Stimulated activated naive CD4-positive, alpha-beta T cell treated with Interleukin-2 at 50 U/mL for 16 hours (primary cell): ENCODE data around the gene EPHA6.

ENCODE experiments used
- DNase-seq: peaks from one replicate; lab custom pipeline; 2025; lab: John Stamatoyannopoulos, UW

Gene EPHA6

DNA sequence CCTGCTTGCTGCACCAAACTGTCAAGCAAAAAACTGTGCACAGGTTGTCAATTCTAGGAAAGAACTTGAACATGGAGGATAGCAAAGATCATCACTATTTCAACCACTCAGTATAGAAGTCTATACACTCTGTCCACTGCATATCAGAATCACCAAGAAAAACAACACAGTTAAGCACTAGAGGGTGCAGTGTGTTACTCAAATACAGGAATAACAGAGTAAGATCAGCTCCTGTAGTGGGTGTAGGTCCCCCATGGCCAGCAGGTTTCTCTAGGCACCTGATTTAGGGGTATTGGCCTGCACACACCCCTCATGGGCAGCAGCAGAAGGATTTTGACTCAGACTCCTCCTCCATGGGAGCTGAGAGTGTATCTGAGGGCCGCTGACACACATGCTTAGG is 464.1 kb downstream of the EPHA6 start:
- no peak for DNase-seq

DNA sequence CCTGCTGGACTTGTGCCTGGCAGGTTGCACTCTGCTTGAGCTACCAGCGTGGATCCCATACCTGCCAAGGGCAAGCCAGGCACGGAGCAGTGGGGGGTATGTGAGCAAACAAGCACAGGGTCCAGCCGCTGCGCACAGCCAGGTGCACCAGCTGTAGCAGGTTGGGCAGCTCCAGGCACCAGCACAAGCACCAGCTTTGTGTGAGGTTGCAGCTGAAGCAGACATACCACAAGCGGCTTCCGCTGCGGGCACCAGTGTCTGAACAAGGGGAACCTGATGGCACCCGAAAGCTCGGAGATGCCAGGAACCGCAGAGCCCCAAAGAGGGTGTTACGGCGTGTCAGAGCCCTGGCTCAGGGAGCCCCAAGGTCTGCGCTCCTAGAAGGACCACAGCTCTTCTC is 477.5 kb downstream of the EPHA6 start:
- DNase-seq, result no peak

DNA sequence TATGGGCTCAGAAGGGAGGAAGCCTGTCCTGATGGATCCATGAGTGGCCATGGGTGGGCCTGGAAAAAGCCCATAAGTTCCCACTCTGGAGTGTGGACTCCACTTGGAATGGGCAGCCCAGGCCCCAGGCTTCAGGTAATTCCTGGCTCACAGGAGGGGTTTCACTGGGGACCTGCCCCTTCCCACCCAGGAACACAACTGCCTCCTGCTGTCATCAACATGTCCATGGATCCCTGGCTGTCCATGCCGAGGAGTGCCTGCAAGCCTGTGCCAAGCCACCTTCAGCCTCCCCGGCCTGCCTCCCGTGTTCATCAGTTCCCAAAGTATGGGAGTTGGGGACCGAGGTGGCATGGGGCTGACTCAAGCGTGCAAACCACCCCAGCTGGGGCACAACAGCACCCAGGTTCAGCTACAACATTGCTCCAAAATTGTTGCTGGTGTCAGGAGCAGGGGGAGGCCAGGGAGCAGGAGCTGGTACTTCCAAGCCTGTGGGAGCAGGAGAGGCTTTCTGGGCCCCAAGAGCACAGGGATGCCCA is 479.3 kb downstream of the EPHA6 start:
- DNase-seq, result no peak

DNA sequence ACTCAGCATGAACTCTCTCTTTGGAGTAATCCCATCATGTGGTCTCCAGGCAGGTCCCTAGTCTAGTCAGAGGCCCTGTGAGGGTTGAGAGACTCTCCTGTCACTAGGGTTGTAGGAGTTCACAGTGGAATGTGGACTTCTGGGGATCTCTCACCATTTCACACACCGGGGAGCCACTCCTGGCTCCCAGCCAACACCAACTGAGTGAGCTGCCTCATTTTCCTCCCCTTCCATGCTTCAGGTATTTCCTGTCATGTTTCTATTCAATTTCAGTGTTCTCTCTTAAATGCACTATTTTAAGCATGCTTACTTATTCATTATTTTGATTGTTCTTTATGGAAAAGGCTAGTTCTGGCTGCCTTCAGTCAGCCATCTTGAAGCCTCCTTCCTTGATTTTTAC is 482.6 kb downstream of the EPHA6 start:
- no peak for DNase-seq

DNA sequence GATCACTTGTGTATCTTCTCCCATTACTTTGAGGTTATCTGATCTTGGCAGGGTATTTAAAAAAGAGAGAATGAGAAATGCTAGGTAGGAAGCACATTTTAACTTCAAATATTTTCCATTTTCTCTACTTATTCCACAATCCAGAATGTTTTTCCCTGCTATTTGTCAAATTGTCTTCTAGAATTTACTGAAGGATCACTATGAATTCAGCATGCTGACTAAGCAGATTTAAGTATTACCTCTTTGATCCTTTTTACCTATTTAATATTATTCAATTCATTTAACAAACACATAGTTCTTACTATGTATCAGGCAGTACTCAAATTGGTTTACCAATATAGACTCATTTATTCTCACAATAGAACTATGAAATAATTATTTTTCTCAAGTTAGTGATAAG is 486.7 kb downstream of the EPHA6 start:
- DNase-seq, result no peak

DNA sequence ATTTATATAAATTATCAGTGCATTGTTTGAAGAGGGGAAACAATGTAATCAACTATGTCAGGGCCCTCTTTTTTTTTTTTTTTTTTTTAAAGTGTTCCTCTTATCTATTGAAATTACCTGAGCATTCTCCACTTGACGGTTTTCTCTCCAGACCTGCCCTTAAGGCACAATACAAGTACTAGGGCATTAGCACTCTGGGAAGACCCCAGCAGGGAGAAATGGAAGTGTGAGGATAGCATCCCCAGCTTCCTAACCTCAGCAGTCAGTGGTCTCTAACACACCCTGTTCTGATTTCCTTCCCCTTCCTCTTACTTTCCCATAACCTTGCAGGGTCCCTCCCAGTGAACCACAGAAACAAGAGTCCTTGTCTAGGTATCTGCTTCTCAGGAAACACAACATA is 491.8 kb downstream of the EPHA6 start:
- no peak for DNase-seq

DNA sequence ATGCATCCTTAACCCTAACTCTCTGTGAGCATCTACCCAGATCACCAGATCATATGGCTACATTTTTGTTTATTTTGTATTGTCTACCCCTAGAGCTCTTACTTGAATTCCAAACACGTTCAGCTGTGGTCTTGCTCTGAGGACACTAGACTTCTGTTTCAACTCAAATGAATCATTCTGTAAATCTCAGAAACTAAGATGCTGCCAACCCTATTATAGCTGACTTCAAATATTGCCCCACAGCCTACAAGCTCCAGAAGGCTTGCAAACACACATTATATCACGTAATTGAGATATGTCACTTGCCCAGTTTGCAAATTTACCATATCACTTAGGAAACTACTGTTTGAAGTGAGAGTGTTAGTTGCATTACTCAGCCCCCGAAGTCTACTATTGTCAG is 524.0 kb downstream of the EPHA6 start:
- no peak for DNase-seq

DNA sequence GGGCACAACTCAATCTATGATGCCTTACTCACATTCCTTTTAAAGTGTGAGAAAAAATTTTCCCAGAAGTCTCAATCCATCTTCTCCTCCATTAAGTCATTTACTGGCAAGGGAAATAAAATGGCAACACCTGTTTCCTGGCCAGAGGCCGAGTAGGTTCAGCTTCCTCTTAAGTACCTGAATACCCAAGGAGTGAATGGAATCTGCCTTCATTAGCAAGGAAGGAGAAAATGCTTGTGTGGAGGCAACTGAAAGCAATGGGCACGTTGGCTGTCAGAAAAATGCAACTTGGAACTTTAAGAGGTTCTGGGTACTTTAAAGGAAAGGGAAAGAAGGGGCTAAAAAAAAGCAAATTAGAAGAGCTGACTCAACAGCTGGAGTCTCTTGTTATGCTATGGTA is 526.5 kb downstream of the EPHA6 start:
- no peak for DNase-seq

DNA sequence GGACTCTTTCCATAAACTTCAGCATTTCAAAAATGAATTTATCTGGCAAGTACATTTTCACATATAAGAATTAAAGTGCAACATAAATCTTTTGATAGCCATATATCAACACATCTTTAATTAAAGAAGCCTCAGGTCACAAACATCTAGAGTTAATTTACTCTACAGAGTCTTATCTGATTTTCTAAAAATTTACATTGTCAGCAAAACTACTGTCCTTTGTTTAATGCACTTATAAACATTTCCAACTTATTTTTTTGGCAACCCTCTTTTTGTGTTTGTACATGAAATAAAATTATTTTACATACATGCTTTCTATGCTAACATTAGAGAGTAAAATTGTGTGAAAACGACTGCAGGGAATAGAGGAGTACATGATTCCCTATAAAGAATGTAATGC is 533.4 kb downstream of the EPHA6 start:
- DNase-seq, result no peak

DNA sequence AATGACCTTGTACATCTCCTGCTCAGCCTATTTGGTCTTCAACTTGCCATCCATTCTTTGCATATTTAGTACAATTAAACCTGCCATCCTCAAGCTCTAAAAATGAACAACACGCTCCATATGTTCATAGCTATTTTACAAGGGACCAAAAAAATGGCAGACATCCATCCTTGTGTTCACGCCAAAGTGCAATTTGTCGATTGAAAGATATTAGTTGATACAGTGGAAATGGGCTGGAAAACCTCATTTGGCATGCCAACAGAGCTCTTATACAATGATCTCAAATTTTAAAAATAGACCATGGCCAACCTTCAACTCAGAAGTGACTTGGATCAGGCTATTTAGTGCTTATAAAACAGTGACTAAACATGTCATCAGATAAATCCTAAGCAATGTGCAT is 536.6 kb downstream of the EPHA6 start:
- DNase-seq, result no peak

DNA sequence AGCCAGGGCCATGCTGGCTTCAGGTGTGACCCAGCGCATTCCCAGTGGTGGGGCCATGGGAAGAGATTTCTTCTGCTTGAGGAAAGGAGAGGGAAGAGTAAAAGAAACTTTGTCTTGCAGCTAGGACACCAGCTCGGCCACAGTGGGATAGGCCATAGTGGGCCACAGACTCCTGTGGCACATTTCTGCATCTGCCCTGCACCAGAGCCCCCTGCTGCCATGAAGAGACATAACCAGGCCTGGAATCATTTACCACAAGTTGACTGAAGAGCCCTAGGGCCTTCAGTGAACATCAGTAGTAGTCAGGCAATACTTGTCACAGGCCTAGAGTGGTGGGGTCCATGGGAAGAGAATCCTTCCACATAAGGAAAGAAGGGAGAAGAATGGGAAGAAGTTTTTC is 538.8 kb downstream of the EPHA6 start:
- DNase-seq, result no peak

DNA sequence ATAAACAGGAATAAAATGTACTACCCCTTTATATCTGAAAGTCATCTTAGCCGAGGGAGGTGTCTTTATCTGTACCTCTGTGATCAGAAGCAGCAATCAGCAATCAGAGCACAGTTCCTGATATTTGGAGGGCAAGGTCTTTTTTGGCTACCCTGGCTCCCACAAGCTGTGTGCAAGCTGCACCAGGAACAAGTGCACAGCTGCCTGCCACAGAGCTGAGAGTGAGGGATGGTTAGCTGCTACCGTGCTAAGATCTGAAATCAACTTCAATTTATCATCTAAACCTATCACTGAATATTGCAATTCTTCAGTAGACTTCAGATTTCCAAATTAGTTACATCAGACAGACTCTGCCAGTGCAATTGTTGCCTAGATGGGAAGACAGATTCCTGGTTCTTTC is 545.6 kb downstream of the EPHA6 start:
- DNase-seq, result no peak

DNA sequence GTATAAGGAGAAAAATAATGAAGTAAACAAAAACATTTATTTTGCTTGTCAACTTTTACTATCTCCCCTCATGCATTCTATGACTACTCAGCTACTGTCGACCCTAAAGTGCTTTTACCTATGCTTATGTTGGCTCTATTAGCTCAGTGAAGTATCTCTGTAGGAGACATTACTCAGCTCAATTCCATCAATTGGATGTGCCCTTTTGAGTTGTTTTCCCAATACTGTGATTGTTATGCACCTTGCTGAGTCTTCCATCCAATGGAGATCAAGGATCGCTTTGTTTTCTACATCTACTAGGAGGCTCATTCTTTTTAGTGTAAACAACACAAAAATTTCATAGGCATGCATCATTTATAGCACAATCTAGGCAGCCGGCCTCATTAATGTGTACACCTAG is 546.4 kb downstream of the EPHA6 start:
- no peak for DNase-seq

DNA sequence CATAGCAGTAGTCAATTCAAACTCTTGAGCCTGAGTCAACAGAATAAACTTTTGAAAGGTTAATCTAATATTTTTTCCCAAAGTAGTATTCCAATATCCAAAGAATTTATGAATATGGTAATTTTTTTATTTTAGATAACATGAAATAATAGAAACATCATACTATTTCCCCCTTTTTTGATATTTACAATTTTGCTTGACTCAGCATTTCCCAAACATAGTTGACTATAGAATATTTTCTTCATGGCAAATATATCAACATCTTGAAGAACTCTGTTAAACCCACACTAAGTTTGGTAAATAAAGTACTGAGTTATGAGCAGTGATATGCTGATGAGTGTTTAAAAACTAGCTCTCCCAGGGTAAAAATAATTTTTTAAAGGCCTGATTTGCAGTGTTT is 570.2 kb downstream of the EPHA6 start:
- DNase-seq, result no peak

DNA sequence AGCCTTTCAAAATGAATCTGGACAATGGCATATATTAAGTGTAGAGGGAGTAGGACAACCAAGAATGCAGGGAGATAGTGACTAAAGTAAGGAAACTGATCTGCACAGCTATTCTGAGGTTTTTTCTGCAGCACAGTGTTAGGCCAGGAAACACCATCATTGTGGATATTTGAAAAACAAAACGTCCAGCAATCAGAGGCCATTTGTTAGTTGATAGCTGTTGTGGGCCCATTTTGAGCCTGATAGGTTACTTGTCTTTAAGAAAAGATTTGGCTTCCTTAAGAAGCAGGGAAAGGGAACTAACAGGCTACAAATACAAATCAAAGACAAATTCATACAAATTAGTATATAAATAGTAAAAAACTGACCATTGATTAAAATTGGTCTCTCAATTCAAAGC is 574.4 kb downstream of the EPHA6 start:
- no peak for DNase-seq

DNA sequence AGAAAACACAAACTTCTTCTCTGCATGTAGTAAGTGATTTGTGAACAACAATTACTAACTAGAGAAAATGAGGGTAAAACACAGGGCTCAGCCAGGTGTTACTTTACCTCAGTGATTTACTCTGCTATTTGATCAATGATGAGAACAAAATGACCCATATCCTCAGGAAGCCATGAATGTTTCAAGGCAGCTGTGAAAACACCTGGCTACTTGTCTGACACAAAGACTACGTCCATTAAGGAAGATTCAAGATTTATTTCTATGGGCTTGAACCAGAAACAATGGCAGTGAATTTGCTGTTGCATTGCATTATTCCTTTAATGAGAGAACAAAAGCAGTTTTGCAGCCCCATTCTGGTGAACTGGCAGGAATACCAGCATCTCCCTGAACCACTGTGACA is 575.5 kb downstream of the EPHA6 start:
- no peak for DNase-seq

DNA sequence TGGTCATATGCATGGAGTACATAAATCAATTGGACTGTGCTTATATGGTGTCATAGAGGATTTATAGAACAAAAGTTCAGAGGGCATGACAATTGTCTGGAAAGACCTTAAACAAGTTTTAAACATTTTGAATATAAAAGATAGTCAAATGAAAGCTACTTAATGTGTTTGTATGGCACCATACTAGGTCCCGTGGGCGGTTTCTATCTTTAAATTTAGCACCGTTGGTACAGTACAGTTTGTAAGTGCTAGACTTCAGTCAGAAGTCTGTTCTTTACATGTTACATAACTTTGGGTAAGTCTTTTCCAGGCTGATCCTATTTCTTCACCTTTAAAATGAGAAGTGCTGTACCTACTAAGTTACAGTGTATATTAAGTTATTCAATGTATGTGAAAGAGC is 576.8 kb downstream of the EPHA6 start:
- DNase-seq, result no peak

DNA sequence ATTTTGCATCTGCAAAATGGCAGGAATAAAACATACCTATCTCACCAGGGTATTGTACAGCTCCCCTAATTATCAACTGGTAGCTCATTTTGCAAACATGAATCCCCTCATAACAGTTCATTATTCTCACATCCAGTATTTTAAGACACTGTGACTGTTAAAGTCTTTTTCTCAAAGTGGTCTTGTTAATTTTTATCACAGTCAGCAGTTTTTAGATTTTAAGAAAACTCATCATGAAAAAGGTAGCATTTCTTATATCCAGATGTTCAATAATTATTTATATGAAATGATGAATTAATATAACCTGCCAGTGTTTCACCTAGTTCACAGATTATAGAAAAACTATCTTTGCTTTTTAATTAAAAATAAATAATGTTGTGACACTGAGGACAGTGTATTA is 595.2 kb downstream of the EPHA6 start:
- no peak for DNase-seq

DNA sequence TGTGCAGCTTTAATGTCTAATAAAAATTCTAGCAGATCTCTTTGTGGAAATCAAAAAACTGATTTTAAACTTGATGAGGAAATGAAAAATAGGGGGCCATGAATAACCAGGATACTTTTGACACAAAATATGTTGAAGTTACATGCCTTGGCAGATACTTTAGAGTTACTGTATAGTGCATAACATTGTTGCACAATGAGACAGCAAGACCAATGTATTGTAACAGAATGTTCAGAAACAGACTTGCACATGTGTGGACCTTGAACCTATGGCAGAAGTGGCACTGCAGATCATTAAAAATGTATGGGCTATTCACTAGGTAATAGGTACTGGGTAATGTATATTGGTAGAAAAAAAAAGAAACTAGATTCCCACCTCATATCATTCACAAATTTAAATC is 607.2 kb downstream of the EPHA6 start:
- no peak for DNase-seq

DNA sequence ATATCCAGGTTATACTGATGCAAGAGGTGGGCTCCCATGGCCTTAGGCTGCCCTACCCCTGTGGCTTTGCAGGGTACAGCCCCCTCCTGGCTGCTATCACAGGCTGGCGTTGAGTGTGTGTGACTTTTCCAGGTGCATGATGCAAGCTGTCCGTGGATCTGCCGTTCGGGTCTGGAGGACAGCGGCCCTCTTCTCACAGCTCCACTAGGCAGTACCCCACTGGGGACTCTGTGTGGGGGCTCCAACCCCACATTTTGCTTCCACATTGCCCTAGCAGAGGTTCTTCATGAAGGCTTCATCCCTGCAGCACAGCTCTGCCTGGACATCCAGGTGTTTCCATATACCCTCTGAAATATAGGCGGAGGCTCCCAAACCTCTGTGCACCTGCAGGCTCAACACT is 610.6 kb downstream of the EPHA6 start:
- no peak for DNase-seq

DNA sequence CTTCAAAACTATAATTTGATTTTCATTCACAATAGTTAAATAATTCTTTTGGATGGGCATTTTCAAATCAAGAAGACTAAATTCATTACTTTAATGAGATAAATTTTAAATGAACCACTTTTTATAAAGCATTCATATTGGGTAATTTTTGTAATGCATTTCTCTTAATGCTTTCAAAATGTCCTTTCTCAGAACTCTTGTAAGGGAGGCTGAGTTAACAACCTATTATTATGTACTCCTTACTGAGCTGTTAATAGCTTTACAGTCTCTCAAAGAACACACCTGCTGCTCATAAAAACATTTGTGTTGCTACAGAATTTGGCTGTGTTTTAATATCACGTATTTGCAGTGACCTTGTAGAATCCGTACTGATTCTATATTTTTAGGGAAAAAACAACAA is 616.2 kb downstream of the EPHA6 start:
- DNase-seq, result no peak

DNA sequence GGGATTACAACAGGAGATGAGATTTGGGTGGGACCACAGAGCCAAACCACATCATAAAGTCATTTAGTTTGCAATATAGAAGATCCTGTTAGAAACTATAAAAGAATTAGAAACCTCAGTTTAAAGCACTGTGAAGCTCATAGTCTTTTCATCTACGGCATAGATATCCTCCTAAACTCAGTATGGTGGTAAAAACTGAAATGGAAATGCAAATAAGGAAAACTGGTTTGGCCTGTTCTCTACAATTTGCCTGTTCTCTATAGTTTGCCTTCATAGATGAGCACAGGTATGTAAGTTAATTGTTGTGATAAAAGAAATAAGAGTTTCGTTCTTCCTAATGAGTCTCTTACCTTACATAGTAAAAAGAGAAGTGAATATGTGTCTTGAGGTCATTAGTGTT is 618.5 kb downstream of the EPHA6 start:
- DNase-seq, result no peak

DNA sequence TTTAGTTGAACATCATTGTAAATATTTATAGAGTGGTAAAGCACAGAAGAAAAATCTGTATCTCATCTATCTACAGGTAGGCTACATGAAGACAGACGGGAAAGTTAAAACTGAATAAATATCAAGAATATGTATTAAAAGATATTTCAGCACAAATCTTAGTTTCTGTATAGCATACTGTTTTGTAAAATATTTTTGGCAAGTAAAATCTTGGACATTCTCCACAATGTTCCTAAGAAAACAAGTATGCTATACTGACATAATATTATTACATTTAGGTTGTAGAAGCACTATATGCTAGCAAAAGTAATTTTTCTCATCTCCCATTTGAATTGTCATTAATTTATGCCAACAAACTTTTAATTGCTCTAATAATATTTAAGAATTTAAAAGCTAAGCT is 623.7 kb downstream of the EPHA6 start:
- DNase-seq, result no peak

DNA sequence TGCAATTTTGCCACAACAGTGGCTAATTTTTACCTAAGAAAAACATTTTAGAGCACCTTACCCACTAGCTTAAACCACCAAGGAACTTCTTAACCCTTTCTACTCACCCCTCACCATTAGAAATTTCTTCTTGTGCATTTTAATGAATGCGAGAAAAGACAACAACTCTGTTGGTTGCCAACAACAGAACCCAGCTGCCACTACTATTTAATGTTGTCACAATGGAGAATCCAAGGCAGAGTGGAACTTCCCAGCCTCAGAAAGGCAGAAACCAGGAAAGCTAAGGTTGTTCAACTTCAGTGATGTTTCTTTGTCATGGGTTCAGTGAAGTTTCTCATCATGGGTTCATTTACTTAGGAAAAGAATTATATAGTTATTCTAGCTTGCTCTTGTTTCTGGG is 625.0 kb downstream of the EPHA6 start:
- DNase-seq, result no peak

DNA sequence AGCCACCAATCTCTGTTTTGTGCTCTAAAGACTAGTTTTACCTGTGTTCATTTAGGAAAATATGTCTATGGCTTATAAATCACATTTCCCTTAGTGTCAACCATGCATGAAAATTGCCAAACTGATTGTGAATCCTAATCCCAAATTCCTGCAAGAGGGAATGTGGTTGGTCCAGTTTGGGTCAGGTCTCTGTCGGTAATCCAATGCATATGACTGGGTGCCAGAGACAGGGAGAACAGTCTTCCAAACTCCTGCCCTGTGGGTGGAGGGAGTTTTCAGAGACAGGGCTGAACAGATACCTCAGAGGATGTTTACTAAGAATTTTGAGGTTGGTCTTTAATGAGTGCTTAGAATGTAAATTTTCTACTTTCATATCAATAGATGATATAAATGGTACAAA is 649.6 kb downstream of the EPHA6 start:
- no peak for DNase-seq
